Vagina (tissue), 2 donors: ENCODE measurements around the gene P3H4. TPM values are rescaled to one million over a fixed set of nuclear protein-coding genes. Genes with fewer than 3 reads are reported as not detected.

Source experiments
- DNase-seq, 2 donors: peaks; one replicate each; pipeline ENCODE4 v3.0.0-alpha.2; 2017; ENCODE audit errors: extremely low spot score in 2 of 2
- H3K27ac ChIP-seq: fragments of 200-600 bp; sonication (generic); one replicate; pipeline ENCODE4 v1.5.1; 2019
- H3K27me3 ChIP-seq: fragments of 200-600 bp; sonication (generic); one replicate; pipeline ENCODE4 v1.5.1; 2019
- H3K36me3 ChIP-seq, 2 donors: fragments of 200-600 bp; sonication (generic); one replicate each; pipeline ENCODE4 v1.5.1; 2017 to 2019
- H3K4me1 ChIP-seq: fragments of 200-600 bp; sonication (generic); one replicate; pipeline ENCODE4 v1.5.1; 2019
- H3K4me3 ChIP-seq, 2 donors: fragments of 200-600 bp; sonication (generic); 1 replicate in 1 of 2; 2 replicates in 1 of 2; pipeline ENCODE4 v1.5.1; 2016 to 2019
- H3K9me3 ChIP-seq: fragments of 200-600 bp; sonication (generic); one replicate; pipeline ENCODE4 v1.5.1; 2019
- CTCF ChIP-seq, 3 experiments: fragments of 450-650 bp in 2 of 3; fragments of 200-600 bp in 1 of 3; sonication (generic) in 1 of 3; IDR thresholded peaks; one replicate each; pipeline ENCODE4 v1.5.1; 2017 to 2019; ENCODE audit warnings: antibody characterized with exemption in 3 of 3, mild to moderate bottlenecking in 2 of 3, moderate library complexity in 2 of 3
- POLR2A ChIP-seq, 2 donors: fragments of 450-650 bp; IDR thresholded peaks; one replicate each; pipeline ENCODE4 v1.6.1; 2017; ENCODE audit warnings: antibody characterized with exemption in 2 of 2, mild to moderate bottlenecking in 2 of 2, moderate library complexity in 2 of 2
- POLR2AphosphoS5 ChIP-seq, 2 donors: sonication (generic); formaldehyde crosslinking; IDR thresholded peaks; one replicate each; pipeline ENCODE4 v1.9.0; 2017; ENCODE audit warnings: antibody characterized with exemption in 2 of 2, mild to moderate bottlenecking in 2 of 2, low read depth in 1 of 2; ENCODE audit not compliant: insufficient read depth in 1 of 2
- intact Hi-C: fragments of 100-400 bp; cut with DNase I; formaldehyde crosslinking; loops from one replicate; pipeline ENCODE4 v1.15.1; 2023
- total RNA-seq: library from RNA; depleted of rRNA; stranded (reverse); fragments of >200 nt; gene quantifications from one replicate; pipeline ENCODE4 v1.2.3, GENCODE V29; 2016

Gene P3H4
- total RNA-seq, 1 donor from 2014 or later = 11.5 TPM

- H3K27ac ChIP-seq = peak overlapping the region; percentile 85
- peaks cover 65% of the 10 kb centered on the region for H3K4me1 ChIP-seq
- intact Hi-C loops = no loop called here
These were observed 40.2 kb downstream of the P3H4 start for GRCh38 chr17:41771389-41772206.

GRCh38 chr17:41769985-41770384, 41.8 kb downstream of the P3H4 start:
- Histone ChIP-seq H3K4me3 (no peak overlapping the region), H3K9me3 (no peaks in the 10 kb centered on the region), H3K4me1 (peaks cover 49% of the 10 kb centered on the region), H3K27me3 (no peaks in the 10 kb centered on the region), H3K27ac (no peak overlapping the region), H3K36me3 (peaks cover 0 to 54% of the 10 kb centered on the region in 2 donors)
- TF ChIP-seq CTCF (IDR thresholded peaks at IDR 0.05) = no peak
- TF ChIP-seq POLR2AphosphoS5 (IDR thresholded peaks at IDR 0.05; ENCODE audit: insufficient read depth in 1 of 2, low read depth in 1 of 2) = no peak
- no peak for TF ChIP-seq POLR2A (IDR thresholded peaks at IDR 0.05)
- intact Hi-C loops = no loop called here
- no peak for DNase-seq

More at GRCh38 chr17:41771389-41772206, 40.2 kb downstream of the P3H4 start:
- peaks cover 0 to 39% of the 10 kb centered on the region in 2 donors for H3K36me3 ChIP-seq
- no peak overlapping the region for H3K4me3 ChIP-seq
- TF ChIP-seq POLR2AphosphoS5 (IDR thresholded peaks at IDR 0.05; ENCODE audit: insufficient read depth in 1 of 2, low read depth in 1 of 2) (no peak), POLR2A (IDR thresholded peaks at IDR 0.05) (no peak), CTCF (IDR thresholded peaks at IDR 0.05) (no peak)
- no peak for DNase-seq
- no peaks in the 10 kb centered on the region for H3K27me3 ChIP-seq
- H3K9me3 ChIP-seq = no peaks in the 10 kb centered on the region

GRCh38 chr17:41769346-41769862, 42.3 kb downstream of the P3H4 start:
- Histone ChIP-seq H3K4me1 (peaks cover 43% of the 10 kb centered on the region), H3K4me3 (no peak overlapping the region), H3K27me3 (no peaks in the 10 kb centered on the region), H3K36me3 (peaks cover 0 to 60% of the 10 kb centered on the region in 2 donors), H3K27ac (no peak overlapping the region), H3K9me3 (no peaks in the 10 kb centered on the region)
- TF ChIP-seq CTCF (IDR thresholded peaks at IDR 0.05) = no peak
- TF ChIP-seq POLR2AphosphoS5 (IDR thresholded peaks at IDR 0.05; ENCODE audit: insufficient read depth in 1 of 2, low read depth in 1 of 2) = no peak
- TF ChIP-seq POLR2A (IDR thresholded peaks at IDR 0.05) = no peak
- intact Hi-C loops = no loop called here
- no peak for DNase-seq

GRCh38 chr17:41768682-41769288, 43.0 kb downstream of the P3H4 start:
- Histone ChIP-seq H3K36me3 (peaks cover 0 to 65% of the 10 kb centered on the region in 2 donors), H3K4me3 (no peak overlapping the region), H3K27me3 (no peaks in the 10 kb centered on the region), H3K4me1 (peaks cover 37% of the 10 kb centered on the region), H3K9me3 (no peaks in the 10 kb centered on the region), H3K27ac (no peak overlapping the region)
- TF ChIP-seq POLR2A (IDR thresholded peaks at IDR 0.05) (no peak), POLR2AphosphoS5 (IDR thresholded peaks at IDR 0.05; ENCODE audit: insufficient read depth in 1 of 2, low read depth in 1 of 2) (no peak), CTCF (IDR thresholded peaks at IDR 0.05) (no peak)
- intact Hi-C loops = no loop called here
- DNase-seq = no peak
